Measurements from ENCODE around the gene XRRA1.

DNA sequence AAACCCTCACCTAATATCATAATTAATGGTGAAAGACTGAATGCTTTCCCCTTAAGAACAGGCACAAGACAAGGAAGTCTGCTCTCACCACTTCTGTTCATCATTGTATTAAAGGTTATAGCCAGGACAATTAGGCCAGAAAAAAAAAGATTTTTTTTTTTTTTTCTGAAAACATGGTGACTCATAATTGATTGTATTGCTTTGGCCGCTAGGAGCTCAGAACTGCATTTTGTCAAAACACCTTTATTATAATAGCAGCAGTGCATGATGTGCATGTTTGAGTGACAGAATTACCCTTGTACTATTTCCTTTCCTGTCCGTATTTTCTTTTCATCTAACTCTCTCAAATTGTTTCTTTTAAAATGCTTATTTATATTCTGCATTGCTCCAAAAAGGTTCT, 102.1 kb downstream of the XRRA1 start:
- TF ChIP-seq, protein P1, sequence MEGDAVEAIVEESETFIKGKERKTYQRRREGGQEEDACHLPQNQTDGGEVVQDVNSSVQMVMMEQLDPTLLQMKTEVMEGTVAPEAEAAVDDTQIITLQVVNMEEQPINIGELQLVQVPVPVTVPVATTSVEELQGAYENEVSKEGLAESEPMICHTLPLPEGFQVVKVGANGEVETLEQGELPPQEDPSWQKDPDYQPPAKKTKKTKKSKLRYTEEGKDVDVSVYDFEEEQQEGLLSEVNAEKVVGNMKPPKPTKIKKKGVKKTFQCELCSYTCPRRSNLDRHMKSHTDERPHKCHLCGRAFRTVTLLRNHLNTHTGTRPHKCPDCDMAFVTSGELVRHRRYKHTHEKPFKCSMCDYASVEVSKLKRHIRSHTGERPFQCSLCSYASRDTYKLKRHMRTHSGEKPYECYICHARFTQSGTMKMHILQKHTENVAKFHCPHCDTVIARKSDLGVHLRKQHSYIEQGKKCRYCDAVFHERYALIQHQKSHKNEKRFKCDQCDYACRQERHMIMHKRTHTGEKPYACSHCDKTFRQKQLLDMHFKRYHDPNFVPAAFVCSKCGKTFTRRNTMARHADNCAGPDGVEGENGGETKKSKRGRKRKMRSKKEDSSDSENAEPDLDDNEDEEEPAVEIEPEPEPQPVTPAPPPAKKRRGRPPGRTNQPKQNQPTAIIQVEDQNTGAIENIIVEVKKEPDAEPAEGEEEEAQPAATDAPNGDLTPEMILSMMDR (conservative IDR thresholded peaks at IDR 0.05; ENCODE audit: low read length): no peak
- no peak for TF ChIP-seq EZH2phosphoT487 (IDR thresholded peaks at IDR 0.05; ENCODE audit: borderline replicate concordance)
